ENCODE data around the gene TMEM272.
A peak's percentile ranks its signal among the peaks of the same experiment; 100 is the strongest.

The TMEM272 gene

DNA sequence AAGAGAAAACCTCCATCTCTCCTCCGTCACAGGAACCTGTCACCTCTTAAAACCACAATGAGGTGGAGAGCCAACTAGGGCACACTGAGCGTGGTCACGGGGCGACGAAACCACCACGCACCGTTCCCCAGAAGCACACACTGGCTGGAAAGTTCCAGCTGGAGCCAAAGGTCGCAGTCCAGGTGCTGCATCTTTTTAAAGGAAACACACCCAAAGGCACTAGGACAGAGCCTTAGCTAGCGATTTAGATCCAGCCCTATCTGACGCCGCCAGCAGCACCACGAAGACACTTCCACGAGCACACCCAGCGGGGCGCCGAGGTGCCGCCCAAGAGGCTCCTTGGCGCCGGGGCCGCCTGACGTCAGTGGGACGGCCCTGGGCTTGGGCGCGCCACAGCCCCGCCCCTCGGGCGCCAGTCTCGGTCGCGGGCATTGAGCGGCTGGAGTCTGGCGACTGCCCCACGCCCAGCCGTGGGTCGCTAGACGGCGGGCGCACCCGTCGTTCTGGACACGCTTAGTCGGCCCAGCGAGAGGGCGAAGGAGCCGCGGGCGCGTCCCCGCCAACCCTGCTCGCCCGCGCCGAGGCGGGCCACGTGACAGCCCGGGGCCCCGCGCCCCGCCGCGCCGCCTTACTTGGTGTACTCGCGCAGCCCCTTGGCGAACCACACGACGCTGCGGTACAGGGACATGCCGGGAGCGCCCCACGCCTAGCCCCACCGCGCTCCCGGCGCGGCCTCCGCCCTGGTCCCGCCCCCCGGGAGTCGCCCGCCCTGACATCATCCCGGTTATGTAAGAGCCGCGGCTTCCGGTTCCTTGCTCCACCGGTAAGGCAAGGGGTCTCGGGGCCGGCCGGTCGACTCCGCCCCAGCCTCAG, 41.3 kb downstream of the TMEM272 start, which contains the start of gene DHRS12:
Gene DHRS12, minus strand, starts transcription at position 742 of the 873 bp plus-strand sequence. CDS start 4,504 bp downstream, outside the sequence.
- DNase-seq = peak; percentile 91

DNA sequence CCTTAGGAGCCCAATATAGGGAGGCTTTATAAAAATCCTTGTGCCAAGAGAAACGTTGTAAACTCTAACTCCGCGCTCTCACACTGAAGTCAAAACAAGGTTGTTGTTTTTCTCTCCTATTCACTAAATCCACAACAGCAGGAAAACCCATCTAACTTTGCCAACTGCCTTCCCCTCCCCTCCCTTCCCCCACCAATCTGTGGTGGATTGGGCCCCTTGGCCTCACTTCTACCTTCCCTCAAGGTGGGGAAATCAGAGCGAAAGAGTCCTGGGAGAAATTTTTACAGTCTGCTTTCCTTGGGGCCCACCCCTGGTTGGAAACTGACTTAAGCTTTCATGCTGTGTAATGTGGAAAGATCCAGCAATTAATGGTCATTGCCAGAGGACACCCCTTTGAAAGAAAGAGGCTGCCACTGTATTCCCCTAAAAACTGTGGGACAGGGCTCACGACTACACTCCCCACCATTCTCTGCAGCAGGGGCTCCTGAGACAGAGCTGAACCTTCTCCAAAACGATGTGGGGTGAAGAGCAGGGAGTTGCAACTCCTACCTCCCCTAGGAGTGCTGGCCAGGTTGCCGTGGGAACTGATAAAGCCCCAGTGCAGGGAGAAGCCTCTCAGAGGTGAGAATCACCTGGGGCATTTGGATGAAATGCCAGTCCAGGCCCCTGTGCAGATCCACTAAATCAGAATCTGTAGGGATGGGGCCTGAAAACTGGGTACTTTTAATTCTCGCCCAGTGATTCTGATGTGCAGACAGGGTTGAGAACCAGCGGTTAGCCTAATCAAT, 42.2 kb downstream of the TMEM272 start:
- no peak for DNase-seq

DNA sequence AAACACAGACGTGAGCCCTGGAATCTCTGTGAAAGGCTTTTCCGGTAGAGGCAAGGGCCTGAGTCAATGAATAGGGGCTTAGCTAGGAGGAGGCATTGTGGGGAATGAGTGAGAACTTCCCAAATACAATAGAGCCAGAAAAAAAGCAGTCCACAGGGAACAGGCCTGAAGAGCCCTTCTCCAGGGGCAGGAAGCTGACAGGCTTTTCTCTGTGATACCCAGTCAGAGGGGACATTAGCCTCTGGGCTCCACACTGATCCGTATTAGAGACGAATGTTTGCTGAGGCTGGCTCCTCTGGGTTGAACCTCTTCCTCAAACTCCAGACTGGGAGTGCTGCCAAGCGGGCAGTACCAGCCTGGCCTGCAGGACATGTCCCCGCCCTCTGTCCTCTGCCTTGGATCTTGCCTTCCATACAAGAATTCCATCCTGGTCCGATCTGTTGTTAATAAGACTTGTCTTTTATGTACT, 43.3 kb downstream of the TMEM272 start:
- no peak for DNase-seq

DNA sequence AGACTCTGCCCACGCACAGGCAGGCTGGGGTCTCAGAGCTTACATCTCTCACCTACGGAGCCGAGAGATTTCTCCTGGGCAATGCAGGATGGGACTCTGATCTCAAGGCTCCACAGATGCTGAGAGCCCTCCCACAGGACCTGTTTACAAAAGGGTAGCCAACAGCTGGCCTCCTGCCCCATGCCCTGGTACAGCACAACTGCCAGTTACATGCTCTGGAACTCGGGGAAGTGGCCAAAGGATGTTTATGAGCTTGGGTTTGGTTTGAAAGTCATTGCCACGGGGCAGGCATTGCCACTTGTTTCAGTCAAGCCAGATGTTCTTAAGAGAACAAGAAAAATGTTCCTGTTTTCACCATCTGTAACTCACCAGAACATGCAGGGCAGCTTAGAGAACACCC, 44.5 kb downstream of the TMEM272 start:
- DNase-seq = no peak

DNA sequence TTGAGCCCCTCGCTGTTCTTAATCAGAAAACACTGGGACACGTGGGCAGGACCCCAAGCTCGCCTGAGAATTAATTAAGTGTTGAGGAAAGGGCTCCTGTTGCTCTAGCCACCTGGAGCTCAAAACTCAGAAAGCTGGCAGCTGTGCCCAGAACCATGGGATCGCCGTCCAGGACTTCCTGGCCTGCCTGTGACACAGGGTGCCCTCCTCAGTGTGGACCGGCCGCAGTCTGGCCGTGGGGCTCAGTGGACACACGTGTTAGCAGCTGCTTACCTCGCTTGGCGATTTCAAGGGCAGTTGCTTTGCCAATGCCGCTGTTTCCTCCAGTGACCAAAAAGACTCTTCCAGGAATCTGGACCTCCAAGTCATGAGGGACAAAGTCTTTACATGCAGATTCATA, 45.7 kb downstream of the TMEM272 start:
- DNase-seq = no peak

DNA sequence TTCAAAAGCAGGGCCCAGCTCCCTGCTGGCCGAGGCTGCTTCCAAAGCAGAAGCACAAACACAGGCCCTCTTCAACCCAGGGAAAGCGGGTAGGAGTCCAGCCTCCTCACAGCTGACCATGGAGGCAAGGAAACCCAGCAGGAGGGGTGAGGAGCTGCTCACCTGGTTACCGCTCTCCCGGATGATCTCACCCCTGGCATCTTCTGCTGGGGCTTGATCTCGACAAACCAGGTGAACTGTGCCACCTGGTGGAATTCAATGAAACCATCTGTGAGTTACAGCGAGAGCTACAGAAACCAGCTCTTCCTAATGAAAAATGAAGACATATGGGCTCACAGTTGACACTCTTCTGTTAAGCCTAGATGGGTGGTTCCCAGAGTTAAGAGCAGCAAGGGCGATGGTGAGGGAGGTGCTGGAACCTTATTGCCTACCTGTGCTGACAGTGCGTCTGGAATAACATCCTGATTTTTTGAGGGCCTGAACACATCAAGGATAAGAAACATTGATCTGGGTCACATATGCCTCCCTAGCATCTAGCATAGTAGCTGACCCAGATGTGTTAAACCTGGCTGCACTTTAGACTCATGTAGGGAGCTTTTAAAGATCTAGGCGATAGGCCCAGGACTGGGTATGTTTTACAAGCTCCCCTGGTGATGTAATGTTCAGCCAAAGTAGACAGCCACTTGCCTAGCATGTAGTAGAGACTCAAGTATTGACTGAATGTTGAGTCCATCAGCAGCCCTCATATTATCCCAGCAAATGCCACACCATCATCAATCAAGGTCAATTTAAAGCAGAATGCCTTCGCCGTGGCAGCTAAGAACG, 47.1 kb downstream of the TMEM272 start:
- peak; percentile 77 for DNase-seq

DNA sequence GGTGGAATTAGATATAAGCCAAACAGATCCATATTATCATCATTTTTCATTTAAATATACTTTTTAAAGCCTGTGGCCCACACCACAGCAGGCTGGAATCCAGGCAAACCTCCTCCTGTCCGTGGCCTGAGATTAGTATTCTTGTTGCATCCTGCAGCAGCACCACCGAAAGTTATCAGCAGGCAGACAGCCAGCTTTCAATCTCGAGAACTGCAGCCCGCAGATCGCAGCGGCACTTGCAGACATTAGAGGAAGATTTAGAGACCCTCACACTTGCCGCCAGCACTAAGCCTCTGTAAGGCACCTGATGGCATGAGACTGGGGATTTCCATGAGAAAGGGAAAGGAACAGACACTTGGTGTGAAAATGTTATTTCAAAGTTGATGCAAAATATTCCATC, 48.4 kb downstream of the TMEM272 start:
- DNase-seq = no peak

DNA sequence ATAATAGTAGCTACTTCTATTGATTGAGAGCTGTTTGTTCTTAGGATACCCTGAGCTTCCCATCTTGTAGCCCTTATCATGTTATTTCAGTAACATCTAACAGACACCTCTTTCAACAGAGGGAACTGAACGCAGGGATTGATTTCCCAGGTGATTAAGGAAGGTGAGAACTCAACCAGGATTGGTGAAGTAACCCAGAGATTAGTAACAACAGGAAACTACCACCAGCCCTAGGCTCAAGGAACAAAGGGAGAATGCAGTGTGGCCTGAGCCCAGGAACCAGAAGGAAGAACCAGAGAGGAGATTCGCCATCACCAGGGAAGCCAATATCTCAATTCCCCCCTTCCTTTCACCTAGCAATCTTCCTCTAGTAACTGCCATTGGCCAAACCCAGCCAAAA, 49.6 kb downstream of the TMEM272 start:
- DNase-seq = no peak

DNA sequence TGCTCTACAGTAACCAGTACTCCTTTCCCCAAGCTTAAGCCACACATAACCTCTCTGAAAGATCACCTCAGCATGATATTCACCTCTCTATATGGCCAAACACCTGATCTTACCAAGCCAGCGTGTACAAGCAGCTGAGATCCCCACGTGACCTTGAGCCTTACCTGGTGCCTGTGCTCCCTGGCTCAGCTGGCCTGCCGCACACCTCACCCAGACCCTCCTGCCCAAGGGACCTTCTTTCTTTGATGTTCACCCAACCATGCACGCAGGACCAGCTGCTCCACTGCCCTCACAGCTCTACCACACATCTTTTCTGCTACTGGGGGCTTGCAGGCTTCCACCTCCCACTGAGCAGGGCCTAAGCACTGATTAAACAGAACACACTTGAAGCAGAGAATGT, 50.0 kb downstream of the TMEM272 start:
- DNase-seq = no peak

DNA sequence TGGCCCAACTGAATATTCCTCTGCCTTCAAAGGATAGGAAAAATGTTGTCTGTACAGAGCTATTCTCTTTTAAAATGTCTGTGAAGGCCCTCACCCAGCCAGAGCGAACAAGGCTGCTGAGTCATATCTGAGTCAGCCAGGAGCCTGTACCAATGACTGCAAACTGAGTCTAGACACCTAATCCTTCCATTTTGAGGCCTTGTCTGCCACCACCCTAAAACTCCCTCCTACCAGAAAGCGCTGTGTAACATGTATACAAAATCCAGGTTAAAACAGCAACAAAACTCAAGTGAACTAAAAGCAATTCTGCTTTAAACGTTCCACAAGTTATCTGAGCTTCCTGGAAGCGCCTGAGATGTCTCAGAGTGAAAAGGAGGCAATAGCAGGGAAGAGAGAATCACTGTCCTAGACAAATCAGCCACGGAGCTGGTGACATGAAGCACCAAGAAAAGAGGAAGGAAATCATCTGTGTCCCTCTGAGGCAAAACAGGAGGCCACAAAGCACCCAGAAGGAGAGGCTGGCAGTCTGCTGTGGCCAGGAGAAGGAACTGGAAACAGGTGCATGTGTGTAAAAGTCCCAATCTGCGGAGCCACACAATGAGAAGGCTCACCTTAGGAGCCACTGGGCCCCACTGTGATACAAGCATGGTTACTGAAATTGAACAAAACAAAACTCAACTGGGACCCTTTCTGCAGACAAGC, 51.3 kb downstream of the TMEM272 start:
- peak; percentile 42 for DNase-seq

DNA sequence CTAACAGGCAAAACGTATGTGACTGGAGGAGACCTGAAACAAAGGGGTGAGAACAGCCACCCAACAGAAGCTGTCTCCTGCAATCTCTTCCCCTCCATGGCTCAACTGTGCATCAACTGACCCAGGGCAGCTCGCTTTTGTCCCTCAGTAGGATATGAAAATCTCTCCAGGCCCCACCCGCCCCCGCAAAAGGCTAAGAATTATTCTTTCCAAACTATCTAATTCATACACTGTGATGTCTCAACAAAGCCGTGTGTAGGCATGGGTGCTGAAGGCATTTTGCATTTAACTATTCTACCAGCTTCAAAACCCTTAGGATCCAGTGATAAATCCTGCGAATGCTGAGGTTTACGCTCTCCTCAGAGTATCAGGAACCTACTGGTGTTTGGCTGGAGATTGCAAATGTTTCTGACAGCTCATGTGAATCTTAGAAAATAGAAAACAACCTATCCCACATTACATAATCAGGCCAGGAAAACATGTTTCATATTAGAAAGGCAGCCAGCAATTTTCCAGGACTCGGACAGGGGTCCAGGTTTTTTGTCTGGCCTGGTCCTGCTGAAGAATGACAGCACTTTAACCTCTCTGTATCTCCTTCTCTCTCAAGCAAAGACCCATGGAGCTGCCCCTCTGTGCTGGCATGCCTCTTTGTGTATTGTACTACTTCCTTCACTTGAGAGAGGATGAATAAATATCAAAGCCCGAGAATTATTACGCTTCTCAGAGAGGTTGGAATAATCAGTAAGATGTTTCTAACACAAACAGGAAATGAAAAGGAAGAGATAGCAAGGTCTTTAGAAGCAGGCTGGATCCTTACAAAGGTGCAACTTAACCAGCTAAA, 58.3 kb downstream of the TMEM272 start:
- DNase-seq = no peak

DNA sequence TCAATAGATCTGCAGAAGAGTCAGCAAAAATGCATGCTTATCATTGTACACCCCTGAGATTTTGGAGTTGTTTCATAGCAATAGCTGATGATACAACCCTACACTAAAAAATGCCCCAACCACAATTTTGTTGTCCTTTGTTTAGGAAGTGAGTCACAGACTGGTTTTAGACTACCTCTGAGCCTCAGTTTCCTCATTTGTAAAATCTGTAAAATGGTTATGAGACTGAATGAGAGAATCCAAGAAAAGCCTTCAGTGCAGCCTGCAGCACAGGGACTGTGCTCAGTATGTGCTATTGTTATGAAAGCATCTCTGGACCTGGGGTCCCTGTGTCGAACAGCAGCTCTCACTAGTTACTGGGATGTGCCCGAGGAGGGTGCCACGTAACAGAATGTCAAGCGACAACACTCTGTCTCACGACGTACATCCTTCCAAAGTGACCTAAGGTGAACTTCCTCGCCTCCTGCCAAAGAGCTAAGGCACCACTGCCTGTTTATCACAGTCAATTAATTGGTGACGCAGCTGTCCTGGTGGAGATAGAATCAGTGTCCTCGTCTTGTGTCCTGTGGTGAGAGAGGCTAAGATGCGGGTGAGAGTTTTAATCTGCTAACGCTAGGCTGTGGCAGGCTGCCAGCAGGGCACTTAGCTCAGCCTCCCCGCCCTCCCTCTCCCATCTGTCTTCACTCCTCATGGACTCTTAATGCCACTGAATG, 59.1 kb downstream of the TMEM272 start:
- no peak for DNase-seq

DNA sequence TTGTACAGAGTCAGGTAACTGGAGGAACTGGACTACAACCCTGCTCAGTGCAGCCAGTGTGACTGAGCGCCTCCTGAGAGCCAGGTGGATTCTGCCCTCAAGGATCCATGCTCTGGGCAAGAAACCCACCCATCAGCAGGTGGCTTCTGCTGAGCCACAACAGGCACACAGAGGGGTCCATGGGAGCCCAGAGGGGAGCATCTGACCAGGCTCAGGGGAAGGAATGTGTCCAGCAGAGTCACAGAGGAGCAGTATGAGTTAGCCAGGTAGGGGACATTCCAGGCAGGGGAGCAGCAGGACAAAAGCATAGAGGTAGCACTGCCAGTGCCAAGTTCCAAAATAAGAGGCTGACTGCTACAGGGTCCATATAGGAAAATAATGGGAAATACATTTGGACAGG, 60.9 kb downstream of the TMEM272 start:
- no peak for DNase-seq

DNA sequence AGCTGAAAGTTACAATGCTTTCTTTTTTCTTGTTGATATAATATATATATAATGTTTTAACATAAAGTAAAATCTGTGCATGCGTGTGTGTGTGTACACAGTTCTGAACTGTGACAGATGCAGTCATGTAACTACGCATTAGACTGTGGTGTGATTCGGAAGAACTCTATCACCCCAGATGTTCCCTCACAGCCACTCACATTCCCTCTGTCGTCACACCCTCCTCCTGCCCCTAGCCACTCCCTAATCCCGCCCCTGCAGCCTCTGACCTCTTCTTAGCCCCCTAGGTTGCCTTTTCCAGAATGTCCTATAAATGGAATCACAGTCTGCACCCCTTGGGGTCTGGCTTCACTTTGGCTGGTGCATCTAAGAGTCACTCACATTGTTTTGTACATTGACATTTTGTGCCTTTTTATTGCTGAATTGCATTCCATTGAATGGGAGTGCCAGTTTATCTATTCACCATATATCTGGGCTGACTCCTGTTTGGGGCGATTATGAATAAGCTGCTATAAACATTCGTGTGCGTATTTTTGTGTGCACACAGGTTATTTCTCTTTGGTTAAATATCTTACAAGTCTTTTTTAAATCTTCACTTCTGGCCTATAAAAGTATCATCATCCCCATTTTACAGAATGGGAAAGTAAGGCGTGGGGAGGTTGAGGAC, 61.4 kb downstream of the TMEM272 start:
- no peak for DNase-seq

DNA sequence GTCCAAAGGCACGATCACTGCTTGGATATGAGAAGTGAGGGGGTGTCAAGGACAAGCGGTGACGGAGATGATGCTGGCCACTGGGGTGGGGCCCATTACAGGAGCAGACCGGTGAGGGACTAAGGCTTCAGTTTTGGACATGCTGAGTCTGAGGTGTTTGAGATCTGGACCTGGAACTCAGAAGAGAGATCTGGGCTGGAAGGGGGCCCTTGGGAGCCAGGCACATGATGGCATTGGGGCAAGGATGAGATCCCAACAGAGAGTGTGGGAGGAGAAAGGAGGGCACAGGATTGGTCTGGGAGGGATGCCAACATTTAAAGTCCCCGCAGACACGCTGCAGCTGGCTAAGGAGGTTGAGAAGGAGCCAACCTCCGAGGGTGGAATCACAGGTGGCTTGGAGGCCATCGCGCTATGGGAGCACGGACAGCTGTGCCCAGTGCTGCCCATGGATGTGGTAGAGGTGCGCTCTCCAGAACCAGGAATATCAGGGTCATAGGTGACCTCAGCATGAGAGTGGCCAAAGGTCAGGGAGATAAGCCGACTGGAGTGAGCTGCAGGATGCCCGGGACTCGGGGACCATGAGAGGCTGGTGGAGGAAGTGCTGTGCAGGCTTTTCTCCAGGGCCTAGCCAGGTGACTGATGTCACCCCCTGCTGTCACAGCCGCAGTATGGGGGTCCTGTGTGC, 62.8 kb downstream of the TMEM272 start:
- DNase-seq = no peak

DNA sequence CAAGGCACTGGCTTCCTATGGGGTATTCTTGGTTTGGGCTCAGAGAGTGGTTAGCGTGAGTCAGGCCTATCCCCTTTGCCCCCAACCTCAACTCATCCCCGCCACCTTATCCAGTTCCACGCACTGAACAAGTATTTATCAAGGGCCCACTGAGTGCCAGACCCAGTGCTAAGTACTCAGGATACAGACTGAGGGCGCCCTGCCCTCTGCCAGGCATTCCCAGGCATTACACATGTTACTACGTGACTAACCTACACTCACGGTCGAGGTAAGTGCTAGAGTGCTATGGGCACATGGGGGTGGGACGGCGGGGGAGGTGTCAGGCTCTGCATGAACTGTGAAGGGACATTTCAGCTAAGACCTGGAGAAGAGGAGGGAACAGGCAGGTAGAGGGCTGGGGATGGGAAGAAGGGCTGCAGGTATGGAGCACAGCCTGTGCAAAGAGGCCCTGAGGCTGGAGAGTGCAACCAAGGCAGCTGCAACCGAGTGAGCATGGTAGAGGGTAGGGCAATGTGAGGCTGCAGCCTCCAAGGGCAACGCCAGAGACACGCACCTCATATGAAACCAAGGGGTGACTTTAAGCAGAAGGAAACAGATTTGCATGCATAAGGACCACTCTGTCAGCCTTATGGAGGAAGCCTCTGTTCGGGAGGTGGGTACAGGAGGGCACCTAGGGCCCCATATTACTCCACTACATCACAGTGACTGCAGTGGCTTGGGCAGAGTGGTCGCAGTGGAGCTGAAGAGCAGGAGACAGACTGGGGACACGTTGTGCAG, 63.5 kb downstream of the TMEM272 start:
- no peak for DNase-seq

DNA sequence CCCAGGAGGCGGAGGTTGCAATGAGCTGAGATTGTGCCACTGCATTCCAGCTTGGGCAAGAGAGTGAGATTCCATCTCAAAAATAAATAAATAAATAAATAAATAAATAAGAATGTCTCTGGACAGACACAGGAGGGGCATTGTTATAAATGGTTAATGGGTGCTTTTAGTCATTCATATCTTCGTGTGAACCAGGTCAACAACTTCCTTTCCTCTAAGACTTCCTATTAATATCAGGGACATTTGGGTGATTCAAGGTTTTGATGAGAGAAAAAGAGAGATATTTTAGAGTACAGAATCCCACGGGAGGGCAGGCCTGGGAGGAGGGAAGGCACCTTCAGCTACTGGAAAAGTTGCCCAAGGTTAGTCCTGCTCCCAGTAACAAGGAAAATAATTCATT, 64.9 kb downstream of the TMEM272 start:
- no peak for DNase-seq

DNA sequence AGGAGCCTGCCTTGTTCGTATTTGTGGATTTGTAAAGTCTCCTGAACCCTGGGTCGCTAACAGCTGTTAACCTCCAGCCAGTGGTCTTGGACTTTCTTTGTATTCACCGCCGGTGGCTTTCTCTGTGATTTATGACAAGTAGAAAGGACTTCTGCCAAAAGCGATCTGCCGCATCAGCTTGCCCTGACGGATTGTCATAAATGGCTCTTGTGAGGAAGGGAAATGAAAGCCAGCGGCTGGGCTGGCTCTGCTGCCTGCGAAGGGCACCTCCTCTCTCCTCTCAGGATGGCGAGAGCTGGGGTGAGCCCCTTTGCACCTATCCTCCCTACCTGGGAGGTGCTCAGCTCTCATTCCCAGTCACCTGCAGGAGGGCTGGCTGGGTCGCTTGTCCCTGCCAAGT, 66.6 kb downstream of the TMEM272 start:
- no peak for DNase-seq

DNA sequence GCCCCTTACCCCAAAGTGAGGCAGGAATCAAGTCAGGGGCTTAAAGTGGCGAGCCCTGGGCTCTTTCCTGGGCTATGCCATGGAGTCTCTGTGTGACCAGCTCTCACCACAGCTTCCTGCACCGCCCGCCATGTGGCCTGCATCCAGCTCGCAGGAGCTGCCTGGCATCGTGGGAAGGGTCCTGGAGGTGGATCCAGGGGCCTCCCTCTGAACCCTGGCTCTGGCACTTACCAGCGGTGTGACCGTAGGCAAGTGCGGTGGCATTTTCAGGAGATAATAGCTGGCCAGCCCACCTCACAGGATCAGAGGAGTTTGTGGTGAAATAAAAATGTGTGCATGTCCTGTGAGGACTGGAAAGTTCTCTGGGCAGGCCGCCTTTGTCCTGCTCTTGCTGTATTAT, 67.1 kb downstream of the TMEM272 start:
- no peak for DNase-seq

Data from CD4-positive, alpha-beta T cell treated with Interleukin-4 for 4 hours (primary cell).